RPMI7951 (cell line): ENCODE results near the gene NRIP3. TPM values are rescaled to one million over a fixed set of nuclear protein-coding genes. Genes with fewer than 3 reads are reported as not detected.

Experiments used
- DNase-seq: peaks from one replicate; pipeline ENCODE4 v3.0.0-alpha.2; 2012; ENCODE audit warnings: low read depth
- total RNA-seq: library from RNA; depleted of rRNA; stranded (reverse); fragments of >200 nt; shearing (Covaris generic); gene quantifications from 2 replicates; pipeline ENCODE4 v1.2.3, GENCODE V29; 2014; rRNA removed

The NRIP3 gene
- total RNA-seq, 1 experiment from 2014 or later: 31.7 TPM

DNA sequence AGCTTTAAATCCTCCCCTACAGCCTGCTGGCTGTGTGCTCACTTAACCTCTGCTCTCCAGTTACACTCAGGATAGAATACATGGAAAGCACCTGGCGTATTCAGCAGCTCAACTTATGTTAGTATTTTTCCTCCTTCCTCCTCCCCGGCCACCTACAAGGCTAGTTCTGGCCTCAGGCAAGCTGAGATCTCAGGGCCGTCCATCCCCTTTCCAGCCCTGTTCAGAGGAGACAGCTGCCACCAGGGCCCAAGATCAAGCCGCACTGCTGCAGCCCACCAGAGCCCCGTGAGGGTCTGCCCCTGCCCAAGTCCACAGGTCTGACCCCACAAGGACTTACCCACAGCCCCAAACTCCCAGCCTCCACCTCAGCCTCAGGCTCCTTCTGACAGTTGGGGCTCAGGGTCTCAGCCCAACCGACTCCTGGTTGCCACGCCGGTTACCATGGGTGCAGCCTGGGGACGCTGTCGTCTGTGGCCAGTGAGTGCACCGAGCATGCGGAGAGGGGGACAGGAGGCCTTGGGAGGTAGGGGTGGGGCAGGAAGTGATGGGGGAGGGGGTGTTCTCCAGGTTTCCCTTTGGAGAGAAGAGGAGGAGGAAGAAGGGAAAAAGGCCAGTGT, 71.1 kb downstream of the NRIP3 start, which contains the start of gene C11orf16:
Gene C11orf16, minus strand, starts transcription at position 384 of the 617 bp plus-strand sequence. CDS start 639 bp downstream, outside the sequence.
- DNase-seq: no peak

Other genes starting within 250 kb of the NRIP3 start
- 36.5 and 46.2 TPM in 2 replicates for gene AKIP1, start 92.8 kb downstream of the NRIP3 start, total RNA-seq
- not detected in 2 replicates for gene C11orf16, start 71.1 kb downstream of the NRIP3 start, total RNA-seq
- gene ASCL3, start 61.0 kb downstream of the NRIP3 start, total RNA-seq: not detected in 2 replicates
- gene TMEM9B, start 39.6 kb downstream of the NRIP3 start, total RNA-seq: 38.4 and 40.6 TPM in 2 replicates
- 0.36 and 0.88 TPM in 2 replicates for gene SCUBE2, start 87.6 kb upstream of the NRIP3 start, total RNA-seq